Endothelial cell (in vitro differentiated cells): ENCODE measurements around the gene SPTBN5. TPM values are rescaled to one million over a fixed set of nuclear protein-coding genes. Genes with fewer than 3 reads are reported as not detected.

Experiments
- DNase-seq: peaks from one replicate; pipeline ENCODE4 v3.0.0; 2021; ENCODE audit warnings: low spot score
- H3K27ac Mint-ChIP-seq: one replicate; pipeline ENCODE4 v1.8.0; 2021; ENCODE audit warnings: mixed read lengths, inconsistent platforms; ENCODE audit not compliant: unreplicated experiment
- H3K27me3 Mint-ChIP-seq: one replicate; pipeline ENCODE4 v1.8.0; 2021; ENCODE audit warnings: mild to moderate bottlenecking, moderate library complexity, mixed read lengths, inconsistent platforms; ENCODE audit not compliant: unreplicated experiment
- H3K36me3 Mint-ChIP-seq: one replicate; pipeline ENCODE4 v1.8.0; 2021; ENCODE audit warnings: mild to moderate bottlenecking, low read depth, mixed read lengths, inconsistent platforms; ENCODE audit not compliant: unreplicated experiment
- H3K4me1 Mint-ChIP-seq: one replicate; pipeline ENCODE4 v1.8.0; 2021; ENCODE audit warnings: mild to moderate bottlenecking, mixed read lengths, inconsistent platforms; ENCODE audit not compliant: unreplicated experiment
- H3K4me3 Mint-ChIP-seq: one replicate; pipeline ENCODE4 v1.8.0; 2021; ENCODE audit warnings: mild to moderate bottlenecking, mixed read lengths, inconsistent platforms; ENCODE audit not compliant: unreplicated experiment
- H3K9me3 Mint-ChIP-seq: one replicate; pipeline ENCODE4 v1.8.0; 2021; ENCODE audit warnings: mixed read lengths, inconsistent platforms; ENCODE audit not compliant: unreplicated experiment
- total RNA-seq: library from RNA; stranded (reverse); fragmentation: NEBNext Ultra II Directional; extraction: Animal tissue kit (Norgen Biotek cat#: 25700); gene quantifications from one replicate; pipeline ENCODE4 v1.2.1, GENCODE V29; 2021; ENCODE audit not compliant: unreplicated experiment
- TF ChIP-seq, protein P1 (sequence below): fragments of 200-600 bp; sonication (generic); IDR thresholded peaks from one replicate; pipeline ENCODE4 v1.5.0; 2021; ENCODE audit warnings: antibody characterized with exemption; ENCODE audit not compliant: unreplicated experiment

The SPTBN5 gene
- total RNA-seq, 1 donor from 2014 or later = 9.4 TPM

- TF ChIP-seq, protein P1, sequence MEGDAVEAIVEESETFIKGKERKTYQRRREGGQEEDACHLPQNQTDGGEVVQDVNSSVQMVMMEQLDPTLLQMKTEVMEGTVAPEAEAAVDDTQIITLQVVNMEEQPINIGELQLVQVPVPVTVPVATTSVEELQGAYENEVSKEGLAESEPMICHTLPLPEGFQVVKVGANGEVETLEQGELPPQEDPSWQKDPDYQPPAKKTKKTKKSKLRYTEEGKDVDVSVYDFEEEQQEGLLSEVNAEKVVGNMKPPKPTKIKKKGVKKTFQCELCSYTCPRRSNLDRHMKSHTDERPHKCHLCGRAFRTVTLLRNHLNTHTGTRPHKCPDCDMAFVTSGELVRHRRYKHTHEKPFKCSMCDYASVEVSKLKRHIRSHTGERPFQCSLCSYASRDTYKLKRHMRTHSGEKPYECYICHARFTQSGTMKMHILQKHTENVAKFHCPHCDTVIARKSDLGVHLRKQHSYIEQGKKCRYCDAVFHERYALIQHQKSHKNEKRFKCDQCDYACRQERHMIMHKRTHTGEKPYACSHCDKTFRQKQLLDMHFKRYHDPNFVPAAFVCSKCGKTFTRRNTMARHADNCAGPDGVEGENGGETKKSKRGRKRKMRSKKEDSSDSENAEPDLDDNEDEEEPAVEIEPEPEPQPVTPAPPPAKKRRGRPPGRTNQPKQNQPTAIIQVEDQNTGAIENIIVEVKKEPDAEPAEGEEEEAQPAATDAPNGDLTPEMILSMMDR = no peak
- no peak for DNase-seq
- Mint-ChIP-seq H3K27ac (no peak overlapping the region), H3K27me3 (peaks cover 20% of the 10 kb centered on the region), H3K4me3 (peak overlapping the region; percentile 16), H3K9me3 (no peaks in the 10 kb centered on the region), H3K4me1 (peaks cover 3% of the 10 kb centered on the region), H3K36me3 (peaks cover 15% of the 10 kb centered on the region)
Measured at GRCh38 chr15:41878355-41878699, 15.5 kb downstream of the SPTBN5 start.

- TF ChIP-seq, protein P1 = no peak
- peak overlapping the region; percentile 16 for H3K4me3 Mint-ChIP-seq
Measured at GRCh38 chr15:41877631-41878354, 16.1 kb downstream of the SPTBN5 start.

GRCh38 chr15:41876689-41877088 is 17.2 kb downstream of the SPTBN5 start:
- DNase-seq = no peak
- H3K36me3 Mint-ChIP-seq = peaks cover 23% of the 10 kb centered on the region
- TF ChIP-seq, protein P1 = no peak
- H3K27ac Mint-ChIP-seq = no peak overlapping the region
- peaks cover 16% of the 10 kb centered on the region for H3K27me3 Mint-ChIP-seq
- H3K9me3 Mint-ChIP-seq = no peaks in the 10 kb centered on the region
- no peak overlapping the region for H3K4me3 Mint-ChIP-seq
- no peaks in the 10 kb centered on the region for H3K4me1 Mint-ChIP-seq

More at GRCh38 chr15:41877631-41878354, 16.1 kb downstream of the SPTBN5 start:
- DNase-seq = no peak
- Mint-ChIP-seq H3K36me3 (peaks cover 18% of the 10 kb centered on the region), H3K4me1 (peaks cover 3% of the 10 kb centered on the region), H3K27ac (no peak overlapping the region), H3K27me3 (peaks cover 19% of the 10 kb centered on the region), H3K9me3 (no peaks in the 10 kb centered on the region)

- TF ChIP-seq, protein P1 = no peak
- H3K4me1 Mint-ChIP-seq = no peaks in the 10 kb centered on the region
- H3K4me3 Mint-ChIP-seq = no peak overlapping the region
- peaks cover 18% of the 10 kb centered on the region for H3K36me3 Mint-ChIP-seq
- H3K27me3 Mint-ChIP-seq = peaks cover 12% of the 10 kb centered on the region
- DNase-seq = no peak
- H3K27ac Mint-ChIP-seq = peak overlapping the region; percentile 24
- H3K9me3 Mint-ChIP-seq = no peaks in the 10 kb centered on the region
Measured at GRCh38 chr15:41876007-41876406, 17.8 kb downstream of the SPTBN5 start.

DNA sequence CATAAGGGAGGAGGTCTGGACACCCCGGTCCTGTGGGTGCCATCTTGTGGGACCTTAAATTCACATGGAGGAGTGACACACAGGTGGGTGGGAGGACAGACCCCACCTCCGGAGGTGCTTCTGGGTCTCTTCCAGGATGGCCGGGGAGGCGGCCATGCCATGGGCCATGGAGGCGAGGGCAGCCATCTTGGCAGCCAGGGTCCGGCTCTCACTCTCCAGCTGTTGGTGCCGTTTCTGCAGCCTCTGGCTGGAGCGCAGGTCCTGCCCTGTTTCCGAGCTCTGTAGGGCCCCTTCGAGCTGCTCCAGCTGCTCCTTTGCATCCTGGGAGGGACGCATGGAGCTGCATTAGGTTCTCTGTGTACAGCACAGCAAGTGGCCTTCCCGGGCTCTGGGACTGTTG is 19.1 kb downstream of the SPTBN5 start:
- Mint-ChIP-seq H3K27me3 (peaks cover 9% of the 10 kb centered on the region), H3K36me3 (peaks cover 14% of the 10 kb centered on the region), H3K27ac (no peak overlapping the region), H3K9me3 (no peaks in the 10 kb centered on the region), H3K4me1 (no peaks in the 10 kb centered on the region), H3K4me3 (no peak overlapping the region)
- TF ChIP-seq, protein P1 = no peak
- no peak for DNase-seq
